Large intestine (tissue), 3 donors: Measurements from ENCODE around the gene RPP25L. TPM values are rescaled to one million over a fixed set of nuclear protein-coding genes. Genes with fewer than 3 reads are reported as not detected.

Experiments
- DNase-seq, 2 donors: peaks; one replicate each; pipeline versions ENCODE4 v3.0.0 to v3.0.0-alpha.2; 2013
- H3K27ac ChIP-seq: one replicate; pipeline ENCODE4 v1.5.1; 2013; ENCODE audit warnings: low read length
- H3K27me3 ChIP-seq: 2 replicates; pipeline ENCODE4 v1.6.1; 2013; ENCODE audit warnings: low read length; ENCODE audit not compliant: control insufficient read depth, insufficient read depth
- H3K36me3 ChIP-seq: 2 replicates; pipeline ENCODE4 v1.6.1; 2013; ENCODE audit warnings: low read length; ENCODE audit not compliant: control insufficient read depth, insufficient read depth
- H3K4me1 ChIP-seq: one replicate; pipeline ENCODE4 v1.6.1; 2013; ENCODE audit warnings: low read length; ENCODE audit not compliant: control insufficient read depth, insufficient read depth
- H3K4me3 ChIP-seq: one replicate; pipeline ENCODE4 v1.5.1; 2013; ENCODE audit warnings: low read length
- H3K9me3 ChIP-seq: one replicate; pipeline ENCODE4 v1.6.1; 2013; ENCODE audit warnings: mild to moderate bottlenecking, low read depth, low read length, moderate library complexity; ENCODE audit not compliant: control insufficient read depth
- WGBS: methylation state at CpG from one replicate; pipeline ENCODE4 v1.1.5; 2013; ENCODE audit warnings: low lambda C conversion rate; ENCODE audit not compliant: insufficient coverage; 5-methylcytosine and 5-hydroxymethylcytosine counted together
- polyA plus RNA-seq: library from polyadenylated mRNA; unstranded; fragments of 120-200 nt; gene quantifications from one replicate; pipeline ENCODE4 v1.2.1, GENCODE V29; 2013

RPP25L gene
- polyA plus RNA-seq, 1 donor: 34.8 TPM

- H3K9me3 ChIP-seq: no peaks in the 10 kb centered on the region
- no CpG with 5 or more reads among the region's 10 CpGs for WGBS
- H3K36me3 ChIP-seq: peaks cover 23% of the 10 kb centered on the region
- peak overlapping the region; percentile 77 for H3K27ac ChIP-seq
- peaks cover 26% of the 10 kb centered on the region for H3K4me1 ChIP-seq
- peak overlapping the region; percentile 97 for H3K4me3 ChIP-seq
- H3K27me3 ChIP-seq: no peaks in the 10 kb centered on the region
- DNase-seq: peak in 1 of 2 donors; percentile 33
Measured at GRCh38 chr9:34611251-34611810, 566 bp downstream of the RPP25L start.

- Histone ChIP-seq H3K27ac (no peak overlapping the region), H3K4me1 (peaks cover 26% of the 10 kb centered on the region), H3K4me3 (no peak overlapping the region), H3K9me3 (no peaks in the 10 kb centered on the region), H3K36me3 (peaks cover 17% of the 10 kb centered on the region), H3K27me3 (no peaks in the 10 kb centered on the region)
- no CpG with 5 or more reads among the region's 20 CpGs for WGBS
- DNase-seq: no peak
Measured at GRCh38 chr9:34610434-34611206, 1.3 kb downstream of the RPP25L start.

DNA sequence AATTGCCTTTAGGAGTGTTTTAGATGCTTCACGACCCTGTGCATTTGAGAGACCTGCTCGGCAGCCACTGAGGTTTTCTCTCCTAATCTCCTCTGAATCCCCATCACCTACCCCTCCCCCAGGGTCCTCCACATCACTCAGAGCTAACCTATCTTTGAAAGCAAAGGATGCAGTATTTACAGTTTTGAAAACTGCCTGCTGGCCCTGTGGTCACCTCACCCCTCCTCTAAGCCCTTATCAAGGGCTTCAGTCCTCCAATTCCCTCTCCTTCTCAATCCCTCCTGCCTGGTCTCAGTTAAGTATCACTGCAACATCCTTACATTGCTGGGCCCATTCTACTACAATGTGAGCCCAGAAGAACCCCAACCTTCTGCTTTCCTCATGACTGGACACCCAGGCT lies 4.6 kb downstream of the RPP25L start:
- H3K9me3 ChIP-seq: no peaks in the 10 kb centered on the region
- no peak overlapping the region for H3K4me3 ChIP-seq
- peaks cover 19% of the 10 kb centered on the region for H3K4me1 ChIP-seq
- peak overlapping the region; percentile 73 for H3K27ac ChIP-seq
- no peak for DNase-seq
- WGBS: 20% methylated on average over 2 of the region's 2 CpGs
- H3K27me3 ChIP-seq: no peaks in the 10 kb centered on the region
- no peaks in the 10 kb centered on the region for H3K36me3 ChIP-seq

DNA sequence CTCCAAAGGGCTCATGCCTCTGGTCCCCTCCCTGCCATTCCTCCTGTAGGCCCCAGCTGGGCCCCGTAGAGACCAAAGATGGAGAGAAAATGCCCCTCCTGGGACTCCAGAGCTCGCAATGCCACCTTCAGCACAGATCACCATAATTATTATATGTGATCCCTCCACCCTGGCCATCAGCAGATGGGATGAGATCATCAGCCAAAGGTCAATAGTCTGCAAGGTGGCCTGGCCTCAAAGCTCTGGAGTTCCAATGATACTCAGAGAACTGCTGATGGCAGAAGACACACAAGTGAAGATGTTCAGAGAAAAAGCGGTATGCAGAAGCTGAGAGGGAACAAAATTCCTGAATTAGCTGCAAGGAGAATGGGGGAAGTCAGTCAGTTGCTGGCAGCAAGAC lies 5.0 kb downstream of the RPP25L start:
- peak; percentile 82 to 88 for DNase-seq
- no peaks in the 10 kb centered on the region for H3K36me3 ChIP-seq
- no peaks in the 10 kb centered on the region for H3K9me3 ChIP-seq
- H3K27ac ChIP-seq: peak overlapping the region; percentile 73
- H3K27me3 ChIP-seq: no peaks in the 10 kb centered on the region
- peaks cover 17% of the 10 kb centered on the region for H3K4me1 ChIP-seq
- WGBS: no CpG with 5 or more reads among the region's 3 CpGs
- H3K4me3 ChIP-seq: no peak overlapping the region

DNA sequence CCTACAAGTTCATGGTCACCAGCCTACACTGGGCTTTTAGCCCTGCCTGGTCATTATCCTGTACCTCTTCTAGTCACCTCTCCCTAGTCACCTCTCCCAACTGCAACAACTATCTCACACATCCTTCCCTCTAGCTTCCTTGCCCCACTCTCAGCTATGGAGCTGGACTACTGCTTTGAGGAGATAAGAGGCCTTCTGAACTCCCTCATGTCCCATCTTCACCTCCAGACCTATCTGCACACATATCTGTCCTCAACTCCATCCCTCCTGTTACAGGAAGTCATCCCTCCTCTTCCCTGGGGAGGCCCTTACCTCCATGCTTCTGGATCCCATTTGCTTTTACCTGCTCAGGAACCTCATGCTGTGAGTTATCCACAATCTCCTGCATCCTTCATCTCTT lies 5.7 kb downstream of the RPP25L start:
- no peak for DNase-seq
- H3K36me3 ChIP-seq: no peaks in the 10 kb centered on the region
- peaks cover 1% of the 10 kb centered on the region for H3K27me3 ChIP-seq
- H3K4me1 ChIP-seq: peaks cover 15% of the 10 kb centered on the region
- no peak overlapping the region for H3K27ac ChIP-seq
- H3K9me3 ChIP-seq: no peaks in the 10 kb centered on the region
- H3K4me3 ChIP-seq: no peak overlapping the region

- Histone ChIP-seq H3K36me3 (no peaks in the 10 kb centered on the region), H3K4me1 (peaks cover 8% of the 10 kb centered on the region), H3K9me3 (no peaks in the 10 kb centered on the region), H3K27ac (no peak overlapping the region), H3K27me3 (peaks cover 16% of the 10 kb centered on the region), H3K4me3 (no peak overlapping the region)
- no CpG with 5 or more reads among the region's 4 CpGs for WGBS
- DNase-seq: peak; percentile 63 to 67
Measured at GRCh38 chr9:34603610-34604231, 8.2 kb downstream of the RPP25L start.

DNA sequence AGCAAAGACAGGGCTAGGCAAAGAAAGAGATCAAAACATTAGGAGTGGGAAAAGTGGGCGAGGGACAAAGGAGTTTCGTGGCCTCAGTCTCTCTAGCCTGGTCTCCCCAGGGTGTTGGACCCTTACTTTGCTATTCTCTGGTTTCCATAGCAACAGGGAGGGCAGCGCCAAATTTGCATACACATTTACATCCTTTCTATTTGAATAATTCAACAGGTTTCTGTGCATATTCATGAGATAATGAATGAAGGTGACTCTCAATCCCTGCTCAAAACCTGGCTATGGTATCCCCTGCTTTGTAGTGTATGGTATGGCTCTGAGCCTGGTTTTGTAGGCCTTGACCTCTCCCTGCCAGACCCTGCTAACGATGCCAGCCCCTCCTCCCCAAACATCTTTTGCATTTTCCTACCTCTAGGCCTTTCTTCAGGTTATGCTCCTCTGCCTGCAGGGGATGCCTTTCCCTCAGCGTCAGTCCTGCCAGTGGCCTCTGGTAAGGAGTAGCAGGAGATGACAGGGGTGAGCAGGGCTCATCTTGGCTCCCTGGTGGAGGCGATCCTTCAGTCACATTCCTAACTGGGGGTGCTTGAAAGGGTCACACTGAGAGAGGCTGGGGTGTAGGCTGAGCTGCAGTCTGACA lies 9.8 kb downstream of the RPP25L start:
- Histone ChIP-seq H3K27ac (no peak overlapping the region), H3K4me1 (peaks cover 2% of the 10 kb centered on the region), H3K9me3 (no peaks in the 10 kb centered on the region), H3K36me3 (no peaks in the 10 kb centered on the region), H3K4me3 (no peak overlapping the region), H3K27me3 (peaks cover 16% of the 10 kb centered on the region)
- no CpG with 5 or more reads among the region's 6 CpGs for WGBS
- no peak for DNase-seq

DNA sequence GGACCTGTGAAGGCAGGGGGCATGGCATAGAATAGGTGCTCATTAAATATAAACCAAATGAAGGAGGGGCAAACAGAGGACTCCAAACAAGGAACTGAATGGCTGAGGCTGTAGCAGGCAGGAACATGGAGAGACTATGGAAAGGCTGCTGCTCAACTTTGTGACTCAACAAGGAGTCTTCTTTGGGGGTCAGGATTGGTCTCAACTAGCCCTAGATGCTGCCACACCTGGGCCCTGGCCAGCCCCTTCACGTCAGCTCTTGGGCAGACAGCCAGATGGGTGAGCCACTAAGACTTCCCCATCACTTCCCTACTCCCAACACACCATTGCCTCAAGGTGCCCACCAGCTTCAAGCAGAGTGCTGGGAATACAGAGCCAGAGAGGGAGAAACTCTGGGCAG lies 11.0 kb downstream of the RPP25L start:
- no peak for DNase-seq
- H3K9me3 ChIP-seq: no peaks in the 10 kb centered on the region
- H3K27ac ChIP-seq: no peak overlapping the region
- no peaks in the 10 kb centered on the region for H3K36me3 ChIP-seq
- no peaks in the 10 kb centered on the region for H3K4me1 ChIP-seq
- WGBS: no CpG with 5 or more reads among the region's 1 CpG
- peaks cover 24% of the 10 kb centered on the region for H3K27me3 ChIP-seq
- H3K4me3 ChIP-seq: no peak overlapping the region

DNA sequence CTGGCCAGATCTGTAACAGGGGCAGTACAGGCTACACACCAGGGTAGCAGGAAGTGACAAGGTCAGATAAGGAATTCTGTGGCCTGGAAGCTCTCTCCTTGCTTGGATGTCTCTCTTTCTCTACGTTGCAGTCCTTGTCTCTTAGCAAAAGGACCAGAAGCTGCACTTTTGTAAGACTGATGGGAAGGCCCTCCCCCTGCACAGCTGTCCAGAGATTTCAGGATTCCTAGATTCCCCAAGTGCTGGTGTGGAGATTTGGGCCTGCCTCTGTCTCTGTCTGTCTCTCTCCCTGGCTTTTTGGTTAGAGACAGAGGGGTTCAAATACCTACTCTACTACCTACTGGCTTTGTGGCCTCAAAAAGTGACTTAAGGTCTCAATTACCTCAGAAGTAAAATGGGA lies 12.4 kb downstream of the RPP25L start:
- Histone ChIP-seq H3K27ac (no peak overlapping the region), H3K4me1 (no peaks in the 10 kb centered on the region), H3K4me3 (no peak overlapping the region), H3K9me3 (no peaks in the 10 kb centered on the region), H3K36me3 (no peaks in the 10 kb centered on the region), H3K27me3 (peaks cover 26% of the 10 kb centered on the region)
- WGBS: no CpG with 5 or more reads among the region's 1 CpG
- no peak for DNase-seq

DNA sequence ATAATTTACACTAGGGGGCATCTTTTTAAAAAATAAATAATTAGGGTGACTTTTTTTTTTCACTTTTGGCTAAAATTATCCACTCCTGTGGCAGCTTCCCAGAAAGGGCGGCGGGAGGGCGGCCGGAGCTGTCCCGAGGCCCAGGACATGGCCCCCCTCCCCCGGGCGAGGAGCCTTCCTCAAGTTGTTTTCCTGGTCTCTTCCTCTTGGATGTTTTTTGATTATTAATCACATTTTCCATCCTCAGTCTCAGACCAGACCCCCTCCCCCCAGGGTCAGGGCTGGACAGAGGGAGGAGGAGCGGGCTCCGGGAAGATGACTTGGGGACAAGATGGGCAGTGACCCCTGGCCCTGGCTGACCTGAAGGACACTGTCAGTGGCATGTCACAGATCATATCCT lies 17.7 kb downstream of the RPP25L start:
- Histone ChIP-seq H3K36me3 (no peaks in the 10 kb centered on the region), H3K4me3 (no peak overlapping the region), H3K27me3 (peaks cover 63% of the 10 kb centered on the region), H3K27ac (no peak overlapping the region), H3K4me1 (peaks cover 16% of the 10 kb centered on the region), H3K9me3 (peaks cover 11% of the 10 kb centered on the region)
- no CpG with 5 or more reads among the region's 9 CpGs for WGBS
- DNase-seq: no peak
